ENCODE results near the gene ALK.

Gene ALK

DNA sequence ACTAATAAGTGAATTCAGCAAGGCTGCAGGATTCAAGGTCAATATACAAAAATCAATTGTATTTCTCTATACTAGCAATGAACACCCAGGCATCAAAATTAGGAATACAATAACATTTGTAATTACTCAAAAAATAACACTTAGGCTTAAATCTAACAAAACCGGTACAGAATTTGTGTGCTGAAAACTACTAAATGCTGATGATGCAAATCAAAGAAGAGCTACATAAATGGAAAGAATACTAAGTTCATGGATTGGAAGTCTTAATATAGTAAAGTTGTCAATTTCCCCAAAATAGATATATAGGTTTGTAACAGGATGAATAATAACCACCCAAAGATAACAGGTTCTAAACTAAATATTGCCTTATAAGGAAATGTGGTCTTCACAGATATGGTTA lies 286.5 kb downstream of the ALK start:
- no peaks in the 10 kb centered on the region for H3K36me3 ChIP-seq (ENCODE audit: control insufficient read depth, low read depth, low read length)

DNA sequence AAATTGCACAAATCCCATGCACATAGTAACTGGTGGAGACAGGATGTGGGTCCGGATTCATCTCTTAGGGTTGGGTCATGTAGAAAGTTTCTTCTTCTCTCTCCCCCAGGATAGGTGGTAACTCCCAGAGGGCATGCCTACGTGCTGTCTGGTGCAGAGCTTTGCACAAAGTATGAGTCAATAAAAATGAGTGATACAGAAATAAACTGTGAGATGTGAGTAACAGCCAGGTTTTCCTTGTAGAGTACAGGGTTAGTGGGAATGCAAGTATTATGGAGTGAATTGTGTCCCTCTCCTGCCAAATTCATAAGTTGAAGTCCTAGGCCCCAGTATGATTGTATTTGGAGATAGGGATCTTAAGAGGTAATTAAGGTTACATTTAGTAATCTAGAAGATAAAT lies 289.4 kb downstream of the ALK start:
- peaks cover 11% of the 10 kb centered on the region for H3K4me1 ChIP-seq (ENCODE audit: control insufficient read depth, low read depth, low read length)
- H3K9me3 ChIP-seq (ENCODE audit: control insufficient read depth, low read depth, low read length), result no peaks in the 10 kb centered on the region
- no peak overlapping the region for H3K27ac ChIP-seq (ENCODE audit: low read length)
- H3K36me3 ChIP-seq (ENCODE audit: control insufficient read depth, low read depth, low read length), result no peaks in the 10 kb centered on the region
- H3K4me3 ChIP-seq (ENCODE audit: low read length), result no peak overlapping the region
- H3K9ac ChIP-seq (ENCODE audit: low read length), result no peak overlapping the region
- H3K27me3 ChIP-seq (ENCODE audit: control insufficient read depth, insufficient read depth, low read length), result no peaks in the 10 kb centered on the region

More for the DNA sequence above, 286.5 kb downstream of the ALK start:
- H3K9ac ChIP-seq (ENCODE audit: low read length), result no peak overlapping the region
- H3K27ac ChIP-seq (ENCODE audit: low read length), result no peak overlapping the region
- H3K9me3 ChIP-seq (ENCODE audit: control insufficient read depth, low read depth, low read length), result no peaks in the 10 kb centered on the region
- no peaks in the 10 kb centered on the region for H3K4me1 ChIP-seq (ENCODE audit: control insufficient read depth, low read depth, low read length)
- H3K27me3 ChIP-seq (ENCODE audit: control insufficient read depth, insufficient read depth, low read length), result no peaks in the 10 kb centered on the region
- no peak overlapping the region for H3K4me3 ChIP-seq (ENCODE audit: low read length)

GRCh38 chr2:29629495-29629894 lies 291.9 kb downstream of the ALK start:
- no peak overlapping the region for H3K4me3 ChIP-seq (ENCODE audit: low read length)
- no peaks in the 10 kb centered on the region for H3K36me3 ChIP-seq (ENCODE audit: control insufficient read depth, low read depth, low read length)
- H3K27me3 ChIP-seq (ENCODE audit: control insufficient read depth, insufficient read depth, low read length), result no peaks in the 10 kb centered on the region
- no peak overlapping the region for H3K9ac ChIP-seq (ENCODE audit: low read length)
- no peaks in the 10 kb centered on the region for H3K9me3 ChIP-seq (ENCODE audit: control insufficient read depth, low read depth, low read length)
- no peak overlapping the region for H3K27ac ChIP-seq (ENCODE audit: low read length)
- H3K4me1 ChIP-seq (ENCODE audit: control insufficient read depth, low read depth, low read length), result peaks cover 11% of the 10 kb centered on the region

- Histone ChIP-seq H3K36me3 (ENCODE audit: control insufficient read depth, low read depth, low read length) (no peaks in the 10 kb centered on the region), H3K9ac (ENCODE audit: low read length) (no peak overlapping the region), H3K27ac (ENCODE audit: low read length) (no peak overlapping the region), H3K9me3 (ENCODE audit: control insufficient read depth, low read depth, low read length) (no peaks in the 10 kb centered on the region), H3K4me3 (ENCODE audit: low read length) (no peak overlapping the region), H3K27me3 (ENCODE audit: control insufficient read depth, insufficient read depth, low read length) (no peaks in the 10 kb centered on the region), H3K4me1 (ENCODE audit: control insufficient read depth, low read depth, low read length) (peaks cover 11% of the 10 kb centered on the region)
Observed at GRCh38 chr2:29628862-29629261, 292.5 kb downstream of the ALK start.

DNA sequence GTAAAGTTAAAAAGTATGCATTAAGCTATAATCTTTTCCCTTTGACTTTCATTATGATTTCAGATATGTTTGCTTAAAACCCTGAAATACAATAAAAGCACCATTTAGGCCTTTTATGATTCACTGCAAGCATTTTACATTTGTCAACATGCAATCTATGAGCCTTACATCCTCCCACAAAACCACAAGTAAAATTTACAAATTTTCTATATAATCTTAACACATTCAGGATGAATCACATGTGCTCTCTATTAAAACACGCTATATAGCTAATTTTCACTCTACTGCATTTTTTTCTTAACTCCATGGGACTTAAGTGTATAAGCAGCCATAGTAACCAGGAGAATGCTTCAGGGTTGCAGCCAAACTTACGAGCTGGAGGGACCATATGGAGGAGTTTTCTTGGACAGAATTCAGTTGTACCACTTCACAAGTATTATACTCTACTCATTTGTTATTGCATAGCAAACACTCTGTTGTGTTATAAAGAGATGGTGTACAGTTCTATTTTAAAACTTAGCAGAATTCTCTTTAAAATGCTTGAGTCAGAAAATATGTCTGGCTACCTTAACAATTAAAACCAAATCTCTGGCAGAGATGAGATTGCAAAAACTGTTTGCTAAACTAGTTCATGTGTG lies 293.2 kb downstream of the ALK start:
- no peaks in the 10 kb centered on the region for H3K9me3 ChIP-seq (ENCODE audit: control insufficient read depth, low read depth, low read length)
- no peaks in the 10 kb centered on the region for H3K36me3 ChIP-seq (ENCODE audit: control insufficient read depth, low read depth, low read length)
- H3K9ac ChIP-seq (ENCODE audit: low read length), result no peak overlapping the region
- H3K4me1 ChIP-seq (ENCODE audit: control insufficient read depth, low read depth, low read length), result peaks cover 11% of the 10 kb centered on the region
- no peak overlapping the region for H3K4me3 ChIP-seq (ENCODE audit: low read length)
- no peak overlapping the region for H3K27ac ChIP-seq (ENCODE audit: low read length)
- H3K27me3 ChIP-seq (ENCODE audit: control insufficient read depth, insufficient read depth, low read length), result no peaks in the 10 kb centered on the region

GRCh38 chr2:29627279-29627711 lies 294.1 kb downstream of the ALK start:
- peak overlapping the region; percentile 7 for H3K4me3 ChIP-seq (ENCODE audit: low read length)
- H3K4me1 ChIP-seq (ENCODE audit: control insufficient read depth, low read depth, low read length), result peaks cover 11% of the 10 kb centered on the region
- H3K27ac ChIP-seq (ENCODE audit: low read length), result no peak overlapping the region
- no peak overlapping the region for H3K9ac ChIP-seq (ENCODE audit: low read length)
- H3K9me3 ChIP-seq (ENCODE audit: control insufficient read depth, low read depth, low read length), result no peaks in the 10 kb centered on the region
- no peaks in the 10 kb centered on the region for H3K36me3 ChIP-seq (ENCODE audit: control insufficient read depth, low read depth, low read length)
- no peaks in the 10 kb centered on the region for H3K27me3 ChIP-seq (ENCODE audit: control insufficient read depth, insufficient read depth, low read length)

- H3K27me3 ChIP-seq (ENCODE audit: control insufficient read depth, insufficient read depth, low read length), result no peaks in the 10 kb centered on the region
- no peaks in the 10 kb centered on the region for H3K4me1 ChIP-seq (ENCODE audit: control insufficient read depth, low read depth, low read length)
Observed at GRCh38 chr2:29620890-29621289, 300.5 kb downstream of the ALK start.

GRCh38 chr2:29619689-29620088 lies 301.7 kb downstream of the ALK start:
- H3K4me1 ChIP-seq (ENCODE audit: control insufficient read depth, low read depth, low read length), result no peaks in the 10 kb centered on the region
- H3K27me3 ChIP-seq (ENCODE audit: control insufficient read depth, insufficient read depth, low read length), result no peaks in the 10 kb centered on the region
- H3K27ac ChIP-seq (ENCODE audit: low read length), result no peak overlapping the region
- no peak overlapping the region for H3K4me3 ChIP-seq (ENCODE audit: low read length)
- H3K9me3 ChIP-seq (ENCODE audit: control insufficient read depth, low read depth, low read length), result no peaks in the 10 kb centered on the region
- no peaks in the 10 kb centered on the region for H3K36me3 ChIP-seq (ENCODE audit: control insufficient read depth, low read depth, low read length)
- H3K9ac ChIP-seq (ENCODE audit: low read length), result no peak overlapping the region

More at GRCh38 chr2:29620890-29621289, 300.5 kb downstream of the ALK start:
- H3K36me3 ChIP-seq (ENCODE audit: control insufficient read depth, low read depth, low read length), result no peaks in the 10 kb centered on the region
- H3K27ac ChIP-seq (ENCODE audit: low read length), result no peak overlapping the region
- no peaks in the 10 kb centered on the region for H3K9me3 ChIP-seq (ENCODE audit: control insufficient read depth, low read depth, low read length)
- H3K9ac ChIP-seq (ENCODE audit: low read length), result no peak overlapping the region
- H3K4me3 ChIP-seq (ENCODE audit: low read length), result no peak overlapping the region

DNA sequence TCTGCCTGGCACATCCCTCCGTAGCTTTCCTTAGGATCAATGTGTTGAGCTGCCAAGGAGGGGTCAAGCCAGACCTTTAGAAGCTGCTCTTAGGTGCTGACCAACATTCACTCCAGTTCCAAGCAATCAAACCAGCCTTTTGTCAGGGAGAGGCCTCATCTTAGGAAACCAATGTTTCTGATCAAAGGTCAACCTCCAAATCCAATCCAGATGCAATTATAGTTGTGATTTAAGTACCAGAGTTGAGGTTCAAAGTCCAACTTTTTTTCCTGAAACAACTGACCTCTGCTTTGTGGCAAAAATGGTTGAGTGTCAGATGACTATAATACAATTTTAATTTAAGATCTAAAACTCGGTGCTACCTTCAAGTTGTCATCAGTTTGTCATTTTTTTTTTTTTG lies 303.4 kb downstream of the ALK start:
- Histone ChIP-seq H3K4me1 (ENCODE audit: control insufficient read depth, low read depth, low read length) (no peaks in the 10 kb centered on the region), H3K36me3 (ENCODE audit: control insufficient read depth, low read depth, low read length) (no peaks in the 10 kb centered on the region), H3K9ac (ENCODE audit: low read length) (no peak overlapping the region), H3K4me3 (ENCODE audit: low read length) (no peak overlapping the region), H3K9me3 (ENCODE audit: control insufficient read depth, low read depth, low read length) (no peaks in the 10 kb centered on the region), H3K27me3 (ENCODE audit: control insufficient read depth, insufficient read depth, low read length) (no peaks in the 10 kb centered on the region), H3K27ac (ENCODE audit: low read length) (no peak overlapping the region)

- H3K9ac ChIP-seq (ENCODE audit: low read length), result no peak overlapping the region
- peaks cover 5% of the 10 kb centered on the region for H3K4me1 ChIP-seq (ENCODE audit: control insufficient read depth, low read depth, low read length)
- no peak overlapping the region for H3K27ac ChIP-seq (ENCODE audit: low read length)
- H3K4me3 ChIP-seq (ENCODE audit: low read length), result no peak overlapping the region
- H3K27me3 ChIP-seq (ENCODE audit: control insufficient read depth, insufficient read depth, low read length), result no peaks in the 10 kb centered on the region
- H3K36me3 ChIP-seq (ENCODE audit: control insufficient read depth, low read depth, low read length), result no peaks in the 10 kb centered on the region
- no peaks in the 10 kb centered on the region for H3K9me3 ChIP-seq (ENCODE audit: control insufficient read depth, low read depth, low read length)
Observed at GRCh38 chr2:29617351-29617750, 304.0 kb downstream of the ALK start.

DNA sequence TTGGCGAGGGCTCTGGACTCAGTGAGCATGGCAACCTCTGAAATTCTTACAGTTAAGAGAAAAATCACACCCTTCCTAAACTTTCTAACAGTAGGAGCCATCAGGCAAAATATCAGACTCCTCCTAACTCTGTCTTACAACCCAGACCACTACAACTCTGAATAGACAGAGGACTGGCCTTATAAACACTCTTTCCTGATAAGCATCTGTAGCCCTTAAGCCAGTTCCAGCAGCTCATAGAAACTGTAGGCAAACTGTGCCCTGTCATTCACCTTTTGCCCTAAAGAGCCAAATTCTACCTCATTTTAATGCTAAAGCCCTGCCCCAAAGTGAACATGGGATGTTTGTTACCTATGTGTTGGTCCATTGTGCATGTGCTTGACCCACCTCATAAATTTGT lies 304.8 kb downstream of the ALK start:
- Histone ChIP-seq H3K27ac (ENCODE audit: low read length) (no peak overlapping the region), H3K36me3 (ENCODE audit: control insufficient read depth, low read depth, low read length) (no peaks in the 10 kb centered on the region), H3K4me3 (ENCODE audit: low read length) (no peak overlapping the region)

DNA sequence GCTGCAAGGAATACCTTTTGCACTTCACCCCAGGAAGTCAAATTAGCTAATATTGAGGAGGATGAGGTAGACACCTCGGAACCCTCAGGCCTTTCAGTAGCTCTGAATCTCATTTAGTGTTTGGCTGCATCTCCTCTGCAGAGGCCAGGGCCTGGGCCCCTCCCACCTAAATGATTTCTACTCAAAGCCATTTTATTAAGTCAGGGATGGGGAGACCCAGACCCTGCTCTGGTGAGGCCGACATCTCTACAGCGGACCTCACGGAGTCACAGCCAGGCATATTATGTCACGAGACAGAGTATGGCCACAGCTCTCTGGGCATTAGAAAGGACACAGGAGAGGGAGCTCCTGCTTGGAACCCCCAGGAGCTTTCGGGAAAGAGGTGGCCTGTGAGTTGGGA lies 305.5 kb downstream of the ALK start:
- Histone ChIP-seq H3K36me3 (ENCODE audit: control insufficient read depth, low read depth, low read length) (no peaks in the 10 kb centered on the region), H3K4me3 (ENCODE audit: low read length) (no peak overlapping the region), H3K9ac (ENCODE audit: low read length) (no peak overlapping the region), H3K27me3 (ENCODE audit: control insufficient read depth, insufficient read depth, low read length) (no peaks in the 10 kb centered on the region), H3K27ac (ENCODE audit: low read length) (no peak overlapping the region), H3K4me1 (ENCODE audit: control insufficient read depth, low read depth, low read length) (peaks cover 10% of the 10 kb centered on the region), H3K9me3 (ENCODE audit: control insufficient read depth, low read depth, low read length) (no peaks in the 10 kb centered on the region)

More for the DNA sequence above, 304.8 kb downstream of the ALK start:
- no peaks in the 10 kb centered on the region for H3K9me3 ChIP-seq (ENCODE audit: control insufficient read depth, low read depth, low read length)
- no peaks in the 10 kb centered on the region for H3K27me3 ChIP-seq (ENCODE audit: control insufficient read depth, insufficient read depth, low read length)
- peaks cover 10% of the 10 kb centered on the region for H3K4me1 ChIP-seq (ENCODE audit: control insufficient read depth, low read depth, low read length)
- no peak overlapping the region for H3K9ac ChIP-seq (ENCODE audit: low read length)

Measured in iPS-18a (cell line).